Measurements from ENCODE around the gene EPHB4. TPM values are rescaled to one million over a fixed set of nuclear protein-coding genes. Genes with fewer than 3 reads are reported as not detected.

Gene EPHB4
- total RNA-seq, 2 donors from 2014 or later = 106 to 117 TPM

DNA sequence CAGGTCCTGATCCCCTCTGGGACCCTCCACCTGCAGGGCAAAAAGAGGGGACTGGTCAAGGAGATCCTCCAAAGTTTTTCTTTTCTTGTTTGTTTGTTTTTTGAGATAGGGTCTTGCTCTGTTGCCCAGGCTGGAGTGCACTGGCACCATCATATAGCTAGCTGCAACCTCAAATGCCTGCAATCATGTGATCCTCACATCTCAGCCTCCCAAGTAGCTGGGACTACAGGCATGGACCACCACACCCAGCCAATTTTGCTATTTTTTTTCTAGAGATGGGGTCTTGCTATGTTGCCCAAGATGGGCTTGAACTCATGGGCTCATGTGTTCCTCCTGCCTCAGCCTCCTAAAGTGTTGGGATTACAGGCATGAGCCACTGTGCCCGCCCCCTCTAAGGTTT lies 41.0 kb downstream of the EPHB4 start:
- H3K4me3 ChIP-seq (ENCODE audit: low read length) = no peak overlapping the region
- no peak overlapping the region for H3K27ac Mint-ChIP-seq
- H3K36me3 Mint-ChIP-seq (ENCODE audit: low read depth) = no peaks in the 10 kb centered on the region
- H3K36me3 ChIP-seq (ENCODE audit: control insufficient read depth, insufficient read depth, low read length) = no peaks in the 10 kb centered on the region
- WGBS, 2 experiments (ENCODE audit: insufficient coverage in 1 of 2, insufficient read length in 1 of 2) = 94% methylated on average over 1 of the region's 1 CpG; no CpG with 5 or more reads in 1 of the 2 experiments
- H3K27ac ChIP-seq (ENCODE audit: low read depth, low read length) = no peak overlapping the region
- H3K9me3 Mint-ChIP-seq = peaks cover 9% of the 10 kb centered on the region
- H3K4me1 ChIP-seq (ENCODE audit: control insufficient read depth, insufficient read depth, low read length) = no peaks in the 10 kb centered on the region
- no peaks in the 10 kb centered on the region for H3K27me3 ChIP-seq (ENCODE audit: control insufficient read depth, insufficient read depth, low read length, poor library complexity, severe bottlenecking)
- DNase-seq = no peak
- no peak overlapping the region for H3K9ac ChIP-seq (ENCODE audit: extremely low read depth, low read length, poor library complexity, severe bottlenecking)
- H3K9me3 ChIP-seq (ENCODE audit: control insufficient read depth, low read length) = no peaks in the 10 kb centered on the region
- peaks cover 4% of the 10 kb centered on the region for H3K27me3 Mint-ChIP-seq (ENCODE audit: insufficient read depth)
- TF ChIP-seq, protein P1, sequence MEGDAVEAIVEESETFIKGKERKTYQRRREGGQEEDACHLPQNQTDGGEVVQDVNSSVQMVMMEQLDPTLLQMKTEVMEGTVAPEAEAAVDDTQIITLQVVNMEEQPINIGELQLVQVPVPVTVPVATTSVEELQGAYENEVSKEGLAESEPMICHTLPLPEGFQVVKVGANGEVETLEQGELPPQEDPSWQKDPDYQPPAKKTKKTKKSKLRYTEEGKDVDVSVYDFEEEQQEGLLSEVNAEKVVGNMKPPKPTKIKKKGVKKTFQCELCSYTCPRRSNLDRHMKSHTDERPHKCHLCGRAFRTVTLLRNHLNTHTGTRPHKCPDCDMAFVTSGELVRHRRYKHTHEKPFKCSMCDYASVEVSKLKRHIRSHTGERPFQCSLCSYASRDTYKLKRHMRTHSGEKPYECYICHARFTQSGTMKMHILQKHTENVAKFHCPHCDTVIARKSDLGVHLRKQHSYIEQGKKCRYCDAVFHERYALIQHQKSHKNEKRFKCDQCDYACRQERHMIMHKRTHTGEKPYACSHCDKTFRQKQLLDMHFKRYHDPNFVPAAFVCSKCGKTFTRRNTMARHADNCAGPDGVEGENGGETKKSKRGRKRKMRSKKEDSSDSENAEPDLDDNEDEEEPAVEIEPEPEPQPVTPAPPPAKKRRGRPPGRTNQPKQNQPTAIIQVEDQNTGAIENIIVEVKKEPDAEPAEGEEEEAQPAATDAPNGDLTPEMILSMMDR (conservative IDR thresholded peaks at IDR 0.05) = no peak
- peaks cover 5% of the 10 kb centered on the region for H3K4me1 Mint-ChIP-seq
- no peak overlapping the region for H3K4me3 Mint-ChIP-seq

- 59 to 65% methylated on average over 13 to 17 of the region's 17 CpGs for WGBS, 2 experiments (ENCODE audit: insufficient coverage in 1 of 2, insufficient read length in 1 of 2)
- Mint-ChIP-seq H3K4me1 (peaks cover 5% of the 10 kb centered on the region), H3K9me3 (peaks cover 9% of the 10 kb centered on the region), H3K27ac (no peak overlapping the region), H3K36me3 (ENCODE audit: low read depth) (no peaks in the 10 kb centered on the region), H3K27me3 (ENCODE audit: insufficient read depth) (peaks cover 2% of the 10 kb centered on the region), H3K4me3 (no peak overlapping the region)
- no peaks in the 10 kb centered on the region for H3K36me3 ChIP-seq (ENCODE audit: control insufficient read depth, insufficient read depth, low read length)
- no peaks in the 10 kb centered on the region for H3K4me1 ChIP-seq (ENCODE audit: control insufficient read depth, insufficient read depth, low read length)
- H3K9me3 ChIP-seq (ENCODE audit: control insufficient read depth, low read length) = no peaks in the 10 kb centered on the region
- no peak overlapping the region for H3K4me3 ChIP-seq (ENCODE audit: low read length)
- peak; percentile 75 for DNase-seq
- no peak overlapping the region for H3K27ac ChIP-seq (ENCODE audit: low read depth, low read length)
- TF ChIP-seq, protein P1 (conservative IDR thresholded peaks at IDR 0.05) = peak; percentile 28
- H3K27me3 ChIP-seq (ENCODE audit: control insufficient read depth, insufficient read depth, low read length, poor library complexity, severe bottlenecking) = no peaks in the 10 kb centered on the region
- no peak overlapping the region for H3K9ac ChIP-seq (ENCODE audit: extremely low read depth, low read length, poor library complexity, severe bottlenecking)
These were observed 41.4 kb downstream of the EPHB4 start for GRCh38 chr7:100785878-100786277.

DNA sequence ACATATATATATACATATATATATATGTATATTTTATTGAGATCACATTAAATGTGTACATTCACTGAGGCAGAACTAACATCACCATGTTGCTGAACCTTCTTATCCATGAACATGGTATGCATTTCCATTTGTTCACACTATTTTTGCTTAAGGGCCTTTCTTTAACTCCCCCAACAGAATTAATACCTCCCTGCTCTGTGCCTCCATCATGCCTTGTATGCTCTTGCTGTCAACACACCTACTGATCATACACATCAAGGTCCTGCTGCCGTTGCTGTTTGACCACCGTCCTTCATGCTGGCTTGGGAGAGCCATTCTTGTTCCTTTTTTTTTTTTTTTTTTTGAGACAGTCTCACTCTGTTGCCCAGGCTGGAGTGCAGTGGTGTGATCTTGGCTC lies 43.5 kb downstream of the EPHB4 start:
- no peak overlapping the region for H3K9ac ChIP-seq (ENCODE audit: extremely low read depth, low read length, poor library complexity, severe bottlenecking)
- no peak overlapping the region for H3K4me3 Mint-ChIP-seq
- no peaks in the 10 kb centered on the region for H3K9me3 ChIP-seq (ENCODE audit: control insufficient read depth, low read length)
- H3K36me3 Mint-ChIP-seq (ENCODE audit: low read depth) = no peaks in the 10 kb centered on the region
- TF ChIP-seq, protein P1 (conservative IDR thresholded peaks at IDR 0.05) = no peak
- H3K9me3 Mint-ChIP-seq = peaks cover 9% of the 10 kb centered on the region
- no peak overlapping the region for H3K27ac Mint-ChIP-seq
- no peaks in the 10 kb centered on the region for H3K36me3 ChIP-seq (ENCODE audit: control insufficient read depth, insufficient read depth, low read length)
- H3K27ac ChIP-seq (ENCODE audit: low read depth, low read length) = no peak overlapping the region
- no peaks in the 10 kb centered on the region for H3K4me1 Mint-ChIP-seq
- no peak overlapping the region for H3K4me3 ChIP-seq (ENCODE audit: low read length)
- peaks cover 2% of the 10 kb centered on the region for H3K27me3 Mint-ChIP-seq (ENCODE audit: insufficient read depth)
- no peak for DNase-seq
- no peaks in the 10 kb centered on the region for H3K27me3 ChIP-seq (ENCODE audit: control insufficient read depth, insufficient read depth, low read length, poor library complexity, severe bottlenecking)
- WGBS, 2 experiments (ENCODE audit: insufficient coverage in 1 of 2, insufficient read length in 1 of 2) = 92 to 98% methylated on average over 2 of the region's 2 CpGs
- no peaks in the 10 kb centered on the region for H3K4me1 ChIP-seq (ENCODE audit: control insufficient read depth, insufficient read depth, low read length)
